NCI-H1092 treated with DMSO at 0.1 percent for 48 hours (cell line): ENCODE data around the gene ZNF101.

Experiments used
- DNase-seq: peaks from one replicate; lab custom pipeline; 2025; lab: John Stamatoyannopoulos, UW

ZNF101 gene

DNA sequence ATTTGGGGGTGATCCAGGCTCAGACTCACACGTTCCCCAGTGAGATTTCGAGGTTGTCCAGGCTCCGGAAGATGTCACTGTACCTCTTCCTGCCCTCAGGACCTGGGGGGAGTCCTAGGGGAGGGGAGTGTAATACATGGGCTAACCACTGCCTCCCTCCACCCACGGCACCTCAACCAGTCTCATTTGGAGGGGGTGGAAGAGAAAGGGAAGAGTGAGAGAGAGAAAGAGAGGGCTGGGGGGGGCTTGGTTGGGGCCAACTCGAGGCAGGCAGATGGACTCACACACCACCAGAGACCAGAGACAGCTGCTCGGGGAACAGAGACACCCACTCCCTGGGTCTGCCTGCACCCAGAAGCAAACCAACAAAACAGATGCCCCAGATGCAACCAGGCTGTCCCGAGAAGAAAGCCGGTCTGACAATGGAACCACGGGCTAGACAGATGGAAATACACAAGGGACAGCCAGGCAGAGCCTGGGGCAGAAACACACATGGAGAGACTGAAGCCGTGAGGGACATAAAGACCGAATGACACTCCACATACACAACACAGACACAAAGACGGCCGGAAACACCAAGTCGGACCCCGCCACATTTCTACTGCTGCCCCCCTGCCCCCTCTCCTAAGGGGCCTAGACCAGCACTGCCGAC lies 26.0 kb upstream of the ZNF101 start:
- DNase-seq, result no peak

GRCh38 chr19:19643158-19644053 lies 25.2 kb upstream of the ZNF101 start, which contains the start of gene GMIP:
Gene GMIP (minus strand): TSS chr19:19643657. CDS start chr19:19643529, 128 bp downstream.
- peak; percentile 35 for DNase-seq

DNA sequence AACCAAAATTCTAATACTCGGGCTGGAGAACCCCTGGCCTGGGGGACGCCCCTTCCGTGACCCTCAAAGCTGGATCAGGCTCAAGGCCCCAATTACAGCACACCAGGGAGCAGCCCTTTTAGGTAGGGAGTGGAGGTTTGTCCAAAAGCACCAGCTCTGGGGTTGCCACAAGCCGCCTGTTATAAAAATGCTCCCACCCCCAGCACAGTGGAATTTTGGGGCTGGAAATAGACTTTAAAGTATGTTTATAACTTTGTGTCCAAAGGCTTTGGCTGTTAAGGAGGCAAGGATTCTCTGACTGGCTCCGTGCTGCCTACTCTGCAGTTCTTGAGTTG lies 24.6 kb upstream of the ZNF101 start:
- no peak for DNase-seq

- no peak for DNase-seq
Measured at GRCh38 chr19:19645233-19645870, 23.3 kb upstream of the ZNF101 start.

DNA sequence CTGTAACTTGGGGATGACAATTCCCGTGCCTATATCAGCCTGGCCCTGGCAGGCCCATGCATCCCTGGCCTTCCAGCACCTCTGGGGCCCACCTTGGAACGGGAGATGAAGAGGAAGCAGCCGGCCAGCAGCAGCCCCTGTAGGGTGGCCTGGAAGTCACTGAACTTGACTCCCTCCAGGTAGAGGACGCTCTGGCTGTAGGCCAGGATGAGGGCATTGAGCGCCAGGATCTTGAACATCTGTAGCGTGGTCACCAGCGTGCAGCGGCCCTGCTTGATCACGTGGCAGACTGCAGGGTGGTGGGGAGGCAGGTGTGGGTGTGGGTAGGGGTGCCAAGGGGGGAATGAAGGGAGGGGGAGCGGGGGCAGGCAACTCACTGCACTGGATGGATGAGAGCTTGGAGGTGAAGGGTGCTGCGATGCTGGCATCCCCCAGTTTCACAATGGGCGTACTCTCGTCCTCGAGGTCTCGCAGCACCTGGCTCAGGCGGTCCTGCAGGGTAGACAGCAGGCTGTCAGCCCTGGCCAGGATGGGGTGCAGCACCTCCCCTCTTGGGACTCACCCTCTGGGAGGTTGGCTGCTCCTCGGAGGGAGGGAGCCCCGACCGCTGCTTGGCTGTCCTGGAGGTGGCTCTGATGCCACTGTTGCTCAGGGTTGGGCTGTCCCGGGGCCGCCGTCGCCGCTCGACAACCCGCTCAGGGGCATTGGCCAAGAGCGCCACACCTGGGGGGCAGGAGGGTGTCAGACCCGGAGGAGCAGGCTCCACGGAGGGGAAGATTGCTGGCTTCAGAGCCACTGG lies 21.4 kb upstream of the ZNF101 start:
- no peak for DNase-seq

DNA sequence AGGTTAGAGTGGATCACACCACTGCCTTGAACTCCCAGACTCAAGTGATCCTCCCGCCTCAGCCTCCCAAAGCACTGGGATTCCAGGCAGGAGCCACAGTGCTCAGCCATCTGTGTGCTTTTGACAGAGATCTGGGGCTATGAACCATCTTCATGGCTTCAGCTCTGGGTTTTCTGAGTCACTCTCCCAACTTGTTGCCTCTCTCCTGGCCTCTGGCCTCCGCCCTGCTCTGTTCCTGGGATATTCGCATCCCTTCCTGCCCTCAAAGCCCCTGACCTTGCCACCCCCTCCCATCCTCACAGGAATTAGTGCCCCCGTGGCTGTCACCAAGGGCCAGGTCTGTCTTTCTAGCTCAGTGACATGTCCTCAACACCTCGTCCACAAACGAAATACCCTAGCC lies 19.5 kb upstream of the ZNF101 start:
- DNase-seq, result no peak

GRCh38 chr19:19649580-19649995 lies 19.1 kb upstream of the ZNF101 start:
- DNase-seq, result no peak

DNA sequence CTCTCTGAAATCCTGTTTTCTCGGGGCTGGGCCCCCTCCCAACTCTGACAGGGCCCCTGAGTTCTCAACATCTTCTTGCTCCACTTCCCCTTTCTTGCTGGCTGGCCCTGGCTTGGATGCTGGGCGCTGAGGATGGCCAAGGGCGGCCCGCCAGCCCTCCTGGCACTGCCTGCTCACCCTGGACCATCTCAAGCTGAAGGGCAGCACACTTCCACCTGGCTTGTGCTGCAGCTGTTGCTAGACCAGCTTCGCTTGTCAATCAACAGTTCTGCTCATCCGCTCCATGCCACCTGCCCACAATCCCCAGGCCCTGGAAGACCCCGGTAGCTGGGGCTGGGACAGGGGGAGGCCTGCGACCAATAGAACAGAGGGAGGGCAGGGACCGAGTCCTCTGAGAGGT lies 18.3 kb upstream of the ZNF101 start:
- DNase-seq, result no peak

DNA sequence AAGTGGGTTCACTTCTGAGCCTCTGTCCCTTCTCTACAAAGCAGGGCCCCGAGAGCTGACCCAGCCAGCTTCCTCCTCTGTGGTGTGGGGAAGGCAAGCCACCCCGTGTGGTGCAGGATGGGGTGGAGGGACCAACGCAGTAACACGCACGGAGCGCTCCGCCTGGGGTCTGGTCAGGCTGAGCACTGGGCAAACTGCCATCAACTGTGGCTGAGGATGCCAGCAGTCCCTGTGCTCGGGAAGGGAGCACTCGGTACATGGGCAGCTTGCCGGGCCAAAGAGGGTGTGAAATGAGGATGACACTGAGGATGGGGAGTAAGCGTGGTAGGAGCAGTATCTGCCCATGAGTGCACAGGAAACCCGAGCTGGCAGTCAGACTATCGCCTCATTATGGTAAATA lies 17.6 kb upstream of the ZNF101 start:
- no peak for DNase-seq

GRCh38 chr19:19652482-19653295 lies 15.9 kb upstream of the ZNF101 start:
- no peak for DNase-seq

DNA sequence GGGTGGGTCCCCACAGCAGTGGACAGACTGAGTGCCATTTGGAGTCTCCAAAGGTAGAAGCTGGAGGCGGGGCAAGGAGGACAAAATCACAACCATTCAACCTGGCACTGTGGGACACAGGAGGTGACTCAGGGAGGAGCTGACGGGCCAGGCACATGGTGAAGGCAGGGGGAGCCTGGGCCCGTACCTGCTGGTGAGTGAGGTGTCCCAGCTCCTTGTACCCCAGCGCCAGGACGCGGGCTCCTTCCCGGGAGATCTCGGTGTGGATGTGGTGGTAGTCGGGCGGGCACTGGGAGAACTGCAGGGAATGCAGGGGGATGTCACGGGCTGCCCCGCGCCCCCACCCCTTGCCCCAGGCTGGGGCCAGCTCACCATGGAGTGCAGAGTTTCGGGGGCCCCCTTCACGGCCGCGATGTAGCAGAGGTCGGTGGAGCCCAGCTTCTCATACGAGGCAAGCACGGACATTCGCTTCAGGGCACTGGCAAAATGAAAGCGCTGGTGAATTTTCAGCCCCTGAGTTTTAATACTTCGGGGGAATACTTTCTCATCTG lies 15.0 kb upstream of the ZNF101 start:
- DNase-seq, result no peak

GRCh38 chr19:19654441-19654840 lies 14.2 kb upstream of the ZNF101 start:
- no peak for DNase-seq

- DNase-seq, result no peak
Measured at GRCh38 chr19:19655051-19655594, 13.5 kb upstream of the ZNF101 start.

DNA sequence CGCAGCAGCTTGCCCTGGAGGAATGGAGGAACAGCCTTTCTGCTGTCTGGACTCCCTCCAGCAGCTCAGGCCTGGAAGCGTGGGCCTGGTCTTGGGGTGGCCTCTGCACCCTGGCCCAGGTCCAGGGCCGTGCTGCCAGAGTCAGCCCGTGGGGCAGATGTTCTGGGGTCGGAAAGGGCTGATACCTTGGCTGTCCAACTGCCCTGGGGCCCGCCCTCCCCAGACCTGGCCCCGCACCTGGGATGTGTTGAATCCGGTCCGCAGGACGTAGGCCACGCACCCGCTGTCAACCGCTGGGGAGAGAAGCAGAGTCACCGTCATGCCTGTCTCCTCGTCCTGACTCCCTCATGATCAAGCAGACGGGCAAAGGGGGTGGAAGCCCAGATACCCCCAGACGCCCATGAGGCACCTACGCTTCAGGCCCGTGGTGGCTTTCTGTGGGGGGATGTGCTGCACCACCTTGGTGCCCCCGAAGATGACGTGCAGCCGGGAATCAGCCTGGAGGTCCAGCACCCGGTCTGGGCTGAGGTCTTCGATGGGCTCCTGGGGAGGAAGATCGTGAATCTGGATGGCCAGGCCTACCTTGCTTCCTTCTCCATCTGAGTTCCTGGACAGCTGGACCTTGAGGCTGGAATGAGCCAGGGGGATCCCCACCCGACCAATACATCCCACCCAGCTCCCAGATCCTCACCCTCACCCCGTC lies 12.8 kb upstream of the ZNF101 start:
- no peak for DNase-seq

DNA sequence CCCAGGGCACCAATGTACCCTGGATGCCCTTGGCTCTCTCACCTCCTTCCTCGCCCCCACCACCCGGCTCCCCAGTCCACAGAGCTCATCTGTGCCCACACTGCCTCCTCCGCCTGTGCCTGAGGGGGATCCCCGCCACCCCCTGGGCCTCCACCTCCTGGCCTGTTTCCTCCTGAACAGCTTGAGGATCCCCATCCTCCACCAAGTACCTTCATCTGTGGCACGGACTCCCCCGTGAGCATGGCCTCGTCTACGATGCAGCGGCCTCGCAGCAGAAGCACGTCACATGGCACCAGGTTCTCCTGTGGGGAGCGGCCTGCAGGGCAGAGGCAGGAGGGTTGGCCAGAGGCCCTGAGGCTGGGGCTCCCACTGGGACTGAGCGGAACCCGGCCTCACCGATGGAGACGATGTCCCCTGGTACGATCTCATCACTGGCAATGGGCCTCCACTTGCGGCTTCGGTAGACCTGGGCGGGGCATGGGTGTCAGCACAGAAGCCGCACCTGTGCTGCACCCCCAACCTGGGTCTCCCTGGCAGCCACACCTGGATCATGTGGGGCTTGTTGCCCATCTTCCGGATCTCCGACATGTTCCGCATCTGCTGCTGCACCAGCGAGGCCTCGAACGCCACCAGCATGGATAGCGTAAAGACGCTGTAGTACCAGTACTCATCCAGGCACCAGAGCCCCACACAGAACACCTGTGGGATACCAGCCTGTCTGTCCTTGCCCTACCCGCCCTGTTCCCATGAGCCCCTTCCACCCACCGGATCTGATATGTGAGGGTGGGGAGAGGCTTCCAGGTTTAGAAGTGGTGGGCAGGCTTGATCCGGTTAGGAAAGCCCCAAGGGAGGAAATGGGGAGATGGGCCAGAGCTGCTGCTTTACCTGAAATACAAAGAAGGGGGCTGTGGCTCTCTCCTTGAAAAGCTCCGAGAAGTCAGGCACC lies 11.9 kb upstream of the ZNF101 start:
- DNase-seq, result no peak

DNA sequence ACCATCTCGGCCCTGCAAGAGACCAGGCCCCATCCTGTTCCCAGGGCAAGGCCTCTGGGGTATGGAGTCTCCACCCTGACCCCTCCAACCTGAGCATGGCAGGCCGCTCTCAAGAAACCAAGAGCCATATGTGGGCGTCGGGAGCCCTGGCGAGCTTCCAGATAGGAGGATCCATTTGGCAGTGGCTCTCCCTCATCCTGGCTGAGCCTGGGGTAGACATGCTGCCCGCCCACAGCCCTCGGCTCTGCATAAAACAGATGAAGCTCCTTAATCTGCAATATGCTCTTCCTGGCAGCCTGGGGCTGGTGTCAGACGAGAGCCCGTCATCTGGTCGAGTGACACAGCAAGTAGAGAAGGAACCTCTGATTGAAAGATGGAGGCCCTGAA lies 11.2 kb upstream of the ZNF101 start:
- no peak for DNase-seq

- no peak for DNase-seq
Measured at GRCh38 chr19:19659646-19660245, 8.9 kb upstream of the ZNF101 start.

- DNase-seq, result no peak
Measured at GRCh38 chr19:19661141-19661674, 7.4 kb upstream of the ZNF101 start.
